ENCODE data around the gene ENTPD3. TPM values are rescaled to one million over a fixed set of nuclear protein-coding genes. Genes with fewer than 3 reads are reported as not detected.

The ENTPD3 gene
- total and polyA plus RNA-seq, 2 of the 8 experiments (the other 6 are each of a cell fraction or from before 2014, with no cell fraction given): 0.60 to 1.0 TPM

DNA sequence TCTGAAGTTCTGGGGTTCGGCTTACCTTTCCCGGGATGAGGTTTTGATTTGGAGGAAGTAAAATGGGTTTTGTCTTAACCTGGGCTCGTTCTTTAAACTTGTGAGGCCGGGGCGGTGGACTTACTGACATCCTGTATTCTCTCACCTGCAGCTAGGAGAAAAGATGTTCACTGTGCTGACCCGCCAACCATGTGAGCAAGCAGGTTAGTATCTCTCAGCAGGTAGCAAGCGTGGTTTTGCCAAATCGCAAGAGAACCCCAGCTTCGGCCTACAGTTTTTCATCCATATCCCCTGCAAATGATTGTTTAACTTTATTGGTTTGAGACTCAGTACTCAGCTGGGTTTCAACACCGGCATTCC is 891 bp downstream of the ENTPD3 start:
- Histone ChIP-seq H3K4me3 (ENCODE audit: extremely low read depth in 1 of 4, insufficient read depth in 2 of 4, low read depth in 3 of 4, low read length in 4 of 4) (peak overlapping the region in 1 of 4 experiments; percentile 64; a peak in 2 of 8 replicates), H2BK12ac (ENCODE audit: low read depth, low read length) (no peak overlapping the region), H4K8ac (ENCODE audit: extremely low read depth, insufficient read depth, low read length) (no peak overlapping the region), H2BK120ac (replicated peaks; ENCODE audit: low read depth, low read length) (no peak overlapping the region), H3K36me3 (ENCODE audit: control insufficient read depth in 2 of 4, insufficient read depth in 4 of 4, low read length in 3 of 4) (no peaks in the 10 kb centered on the region), H2AK5ac (ENCODE audit: low read depth, low read length) (no peak overlapping the region), H3K18ac (ENCODE audit: extremely low read depth, low read length) (no peak overlapping the region), H2BK15ac (ENCODE audit: low read length) (no peak overlapping the region), H4K20me1 (replicated peaks in 1 of 2; ENCODE audit: control insufficient read depth in 1 of 2, insufficient read depth in 2 of 2, low read length in 2 of 2) (no peaks in the 10 kb centered on the region), H3K56ac (replicated peaks; ENCODE audit: insufficient read length, low read depth, low read length) (no peak overlapping the region), H3K9ac (replicated peaks in 1 of 4; ENCODE audit: extremely low read depth in 1 of 4, low read depth in 3 of 4, low read length in 3 of 4) (no peak overlapping the region), H3K14ac (ENCODE audit: insufficient read length) (no peak overlapping the region), H3K4ac (replicated peaks; ENCODE audit: insufficient read length, low read depth, low read length) (no peak overlapping the region), H2AFZ (ENCODE audit: low read length) (no peak overlapping the region), H3K4me2 (ENCODE audit: insufficient read depth in 1 of 2, low read depth in 2 of 2, low read length in 2 of 2) (peak overlapping the region; percentile 79 to 94; a peak in 3 of 4 replicates), H3K79me2 (ENCODE audit: control insufficient read depth in 1 of 2, insufficient read depth in 2 of 2, low read length in 2 of 2) (no peaks in the 10 kb centered on the region), H3K79me1 (ENCODE audit: low read depth, low read length) (no peaks in the 10 kb centered on the region), H4K5ac (ENCODE audit: insufficient read length, low read depth, low read length) (no peak overlapping the region), H3K27ac (ENCODE audit: low read depth, low read length) (no peak overlapping the region), H3K9me3 (ENCODE audit: insufficient read depth in 2 of 2, low read depth in 1 of 2, low read length in 1 of 2) (no peaks in the 10 kb centered on the region), H4K91ac (replicated peaks; ENCODE audit: insufficient read length, low read length) (no peak overlapping the region), H3K4me1 (replicated peaks in 1 of 4; ENCODE audit: control insufficient read depth in 3 of 4, insufficient read depth in 4 of 4, low read length in 3 of 4) (peaks cover 3 to 8% (median 4%) of the 10 kb centered on the region in 4 experiments), H3K27me3 (replicated peaks in 1 of 4; ENCODE audit: control insufficient read depth in 3 of 4, extremely low read depth in 1 of 4, insufficient read depth in 3 of 4, low read length in 3 of 4) (peaks cover 3 to 30% (median 26%) of the 10 kb centered on the region in 4 experiments), H3K23ac (ENCODE audit: insufficient read length) (no peak overlapping the region), H2BK5ac (ENCODE audit: low read depth, low read length) (no peak overlapping the region), H3K23me2 (ENCODE audit: low read depth, low read length) (peaks cover 9% of the 10 kb centered on the region; the same call in 1 of the 2 replicates), H2BK20ac (ENCODE audit: low read length) (no peak overlapping the region)
- ChIA-PET CTCF (ENCODE audit: partially characterized antibody) (interaction anchor here (1.5 to 1.7 kb wide), 2 partner anchors 45 to 79 kb away, joined by 4 to 6 read pairs; partner anchors contain the start of gene EIF1B), POLR2A (ENCODE audit: partially characterized antibody) (interaction anchor here (3.5 kb wide), 1 partner anchor 70 kb away, joined by 17 read pairs; the partner anchor contains the start of gene RPL14)
- no peak for DNase-seq (ENCODE audit: low read depth in 1 of 2, low spot score in 2 of 2)
- FAIRE-seq: no peak
- 71% methylated on average over 10 of the region's 10 CpGs; no CpG with 5 or more reads in 1 of the 2 experiments for WGBS, 2 experiments (ENCODE audit: extremely low coverage in 1 of 2, insufficient coverage in 1 of 2, insufficient read length in 1 of 2, insufficient replicate concordance in 2 of 2, low coverage in 1 of 2, low lambda C conversion rate in 2 of 2, missing lambda C conversion rate in 1 of 2)
- TF ChIP-seq EP300 (IDR thresholded peaks at IDR 0.05; ENCODE audit: borderline replicate concordance in 1 of 2, low read depth in 2 of 2, low read length in 2 of 2) (no peak), PHF8 (conservative IDR thresholded peaks at IDR 0.05; ENCODE audit: low read depth, low read length) (no peak), YY1 (IDR thresholded peaks at IDR 0.05; ENCODE audit: low read depth, low read length) (no peak), TCF12 (IDR thresholded peaks at IDR 0.05; ENCODE audit: low read depth, low read length) (no peak), FOSL1 (IDR thresholded peaks at IDR 0.05; ENCODE audit: insufficient read depth, low read depth, low read length) (no peak), KDM5A (IDR thresholded peaks at IDR 0.05; ENCODE audit: low read length) (no peak), SP2 (IDR thresholded peaks at IDR 0.05; ENCODE audit: low read length) (no peak), RAD21 (IDR thresholded peaks at IDR 0.05 in 1 of 2, conservative IDR thresholded peaks at IDR 0.05 in 1 of 2; ENCODE audit: low read depth in 2 of 2, low read length in 2 of 2) (no peak)
- TF ChIP-seq, protein P1, sequence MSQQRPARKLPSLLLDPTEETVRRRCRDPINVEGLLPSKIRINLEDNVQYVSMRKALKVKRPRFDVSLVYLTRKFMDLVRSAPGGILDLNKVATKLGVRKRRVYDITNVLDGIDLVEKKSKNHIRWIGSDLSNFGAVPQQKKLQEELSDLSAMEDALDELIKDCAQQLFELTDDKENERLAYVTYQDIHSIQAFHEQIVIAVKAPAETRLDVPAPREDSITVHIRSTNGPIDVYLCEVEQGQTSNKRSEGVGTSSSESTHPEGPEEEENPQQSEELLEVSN (IDR thresholded peaks at IDR 0.05): no peak
- TF ChIP-seq, protein P2, sequence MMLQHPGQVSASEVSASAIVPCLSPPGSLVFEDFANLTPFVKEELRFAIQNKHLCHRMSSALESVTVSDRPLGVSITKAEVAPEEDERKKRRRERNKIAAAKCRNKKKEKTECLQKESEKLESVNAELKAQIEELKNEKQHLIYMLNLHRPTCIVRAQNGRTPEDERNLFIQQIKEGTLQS (IDR thresholded peaks at IDR 0.05; ENCODE audit: insufficient read depth, low read depth, low read length): no peak
